Activated CD8-positive, alpha-beta T cell treated with anti-CD3 and anti-CD28 coated beads for 36 hours (primary cell): ENCODE measurements around the gene ELL2. TPM values are rescaled to one million over a fixed set of nuclear protein-coding genes. Genes with fewer than 3 reads are reported as not detected.

Experiments used
- ATAC-seq: fragments of 200-7000 bp; cut with Tn5 transposase; one replicate; pipeline ENCODE4 v1.10.0; 2021; ENCODE audit warnings: mild to moderate bottlenecking, moderate library complexity
- CTCF ChIA-PET: fragments of 350-600 bp; sonication (Branson Sonifier 250); formaldehyde crosslinking; loops from one replicate; lab custom pipeline; 2021; ENCODE audit warnings: antibody characterized with exemption; lab: Charles Lee
- POLR2A ChIA-PET: fragments of 350-600 bp; sonication (Branson Sonifier 250); formaldehyde crosslinking; loops from one replicate; lab custom pipeline; 2021; ENCODE audit warnings: antibody characterized with exemption; lab: Charles Lee
- DNase-seq: peaks from one replicate; pipeline ENCODE4 v3.0.0-alpha.2; 2020
- H3K27ac Mint-ChIP-seq: one replicate; pipeline ENCODE4 v1.8.0; 2021; ENCODE audit warnings: mild to moderate bottlenecking, mixed read lengths
- H3K27me3 Mint-ChIP-seq: one replicate; pipeline ENCODE4 v1.8.0; 2021; ENCODE audit warnings: mixed read lengths
- H3K36me3 Mint-ChIP-seq: one replicate; pipeline ENCODE4 v1.8.0; 2021; ENCODE audit warnings: low read depth, mixed read lengths
- H3K4me1 Mint-ChIP-seq: one replicate; pipeline ENCODE4 v1.8.0; 2021; ENCODE audit warnings: low read depth, mixed read lengths
- H3K4me3 Mint-ChIP-seq: one replicate; pipeline ENCODE4 v1.8.0; 2021; ENCODE audit warnings: mild to moderate bottlenecking, moderate library complexity, mixed read lengths
- H3K9me3 Mint-ChIP-seq: one replicate; pipeline ENCODE4 v1.8.0; 2021; ENCODE audit warnings: mixed read lengths
- intact Hi-C: fragments of 100-400 bp; cut with micrococcal nuclease; formaldehyde crosslinking; loops from one replicate; pipeline ENCODE4 v1.10.0; 2022
- total RNA-seq, 2 experiments: library from RNA; stranded (reverse); gene quantifications; one replicate each; pipeline ENCODE4 v1.2.3, GENCODE V29; 2021
- TF ChIP-seq, protein P1 (sequence below): fragments of 200-600 bp; IDR thresholded peaks from one replicate; pipeline ENCODE4 v1.8.0; 2022; ENCODE audit warnings: antibody characterized with exemption, mild to moderate bottlenecking

ELL2 gene
- total RNA-seq, 2 experiments from 2014 or later = 39.7 to 46.3 TPM

DNA sequence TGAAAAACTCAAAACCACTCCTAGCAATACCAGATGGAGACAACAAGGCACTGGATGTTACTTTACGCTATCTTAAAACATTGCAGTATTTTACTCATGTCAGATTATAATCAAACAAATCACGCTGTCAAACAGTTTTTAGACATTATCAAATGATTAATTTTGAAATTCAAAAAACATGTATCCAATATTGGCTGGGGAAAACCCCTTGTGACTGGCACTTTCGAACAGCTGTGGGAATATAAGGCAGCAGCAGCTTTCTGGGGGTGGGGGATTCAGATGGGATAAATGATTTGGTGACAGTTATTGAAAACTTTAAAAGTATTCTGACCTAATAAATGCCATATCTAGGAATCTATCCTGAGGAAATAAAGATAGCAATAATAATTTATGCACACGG lies 28.7 kb downstream of the ELL2 start:
- TF ChIP-seq, protein P1, sequence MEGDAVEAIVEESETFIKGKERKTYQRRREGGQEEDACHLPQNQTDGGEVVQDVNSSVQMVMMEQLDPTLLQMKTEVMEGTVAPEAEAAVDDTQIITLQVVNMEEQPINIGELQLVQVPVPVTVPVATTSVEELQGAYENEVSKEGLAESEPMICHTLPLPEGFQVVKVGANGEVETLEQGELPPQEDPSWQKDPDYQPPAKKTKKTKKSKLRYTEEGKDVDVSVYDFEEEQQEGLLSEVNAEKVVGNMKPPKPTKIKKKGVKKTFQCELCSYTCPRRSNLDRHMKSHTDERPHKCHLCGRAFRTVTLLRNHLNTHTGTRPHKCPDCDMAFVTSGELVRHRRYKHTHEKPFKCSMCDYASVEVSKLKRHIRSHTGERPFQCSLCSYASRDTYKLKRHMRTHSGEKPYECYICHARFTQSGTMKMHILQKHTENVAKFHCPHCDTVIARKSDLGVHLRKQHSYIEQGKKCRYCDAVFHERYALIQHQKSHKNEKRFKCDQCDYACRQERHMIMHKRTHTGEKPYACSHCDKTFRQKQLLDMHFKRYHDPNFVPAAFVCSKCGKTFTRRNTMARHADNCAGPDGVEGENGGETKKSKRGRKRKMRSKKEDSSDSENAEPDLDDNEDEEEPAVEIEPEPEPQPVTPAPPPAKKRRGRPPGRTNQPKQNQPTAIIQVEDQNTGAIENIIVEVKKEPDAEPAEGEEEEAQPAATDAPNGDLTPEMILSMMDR = no peak
- ATAC-seq = no peak
- peaks cover 14% of the 10 kb centered on the region for H3K36me3 Mint-ChIP-seq
- H3K27ac Mint-ChIP-seq = no peak overlapping the region
- no peak for DNase-seq
- H3K27me3 Mint-ChIP-seq = no peaks in the 10 kb centered on the region
- ChIA-PET POLR2A (no interaction called here), CTCF (interaction anchor here (0.8 kb wide), 1 partner anchor 12 kb away, joined by 3 read pairs; no protein-coding TSS in a partner anchor)
- no peak overlapping the region for H3K4me3 Mint-ChIP-seq
- H3K4me1 Mint-ChIP-seq = peaks cover 29% of the 10 kb centered on the region
- no peaks in the 10 kb centered on the region for H3K9me3 Mint-ChIP-seq
- intact Hi-C loops = no loop called here

DNA sequence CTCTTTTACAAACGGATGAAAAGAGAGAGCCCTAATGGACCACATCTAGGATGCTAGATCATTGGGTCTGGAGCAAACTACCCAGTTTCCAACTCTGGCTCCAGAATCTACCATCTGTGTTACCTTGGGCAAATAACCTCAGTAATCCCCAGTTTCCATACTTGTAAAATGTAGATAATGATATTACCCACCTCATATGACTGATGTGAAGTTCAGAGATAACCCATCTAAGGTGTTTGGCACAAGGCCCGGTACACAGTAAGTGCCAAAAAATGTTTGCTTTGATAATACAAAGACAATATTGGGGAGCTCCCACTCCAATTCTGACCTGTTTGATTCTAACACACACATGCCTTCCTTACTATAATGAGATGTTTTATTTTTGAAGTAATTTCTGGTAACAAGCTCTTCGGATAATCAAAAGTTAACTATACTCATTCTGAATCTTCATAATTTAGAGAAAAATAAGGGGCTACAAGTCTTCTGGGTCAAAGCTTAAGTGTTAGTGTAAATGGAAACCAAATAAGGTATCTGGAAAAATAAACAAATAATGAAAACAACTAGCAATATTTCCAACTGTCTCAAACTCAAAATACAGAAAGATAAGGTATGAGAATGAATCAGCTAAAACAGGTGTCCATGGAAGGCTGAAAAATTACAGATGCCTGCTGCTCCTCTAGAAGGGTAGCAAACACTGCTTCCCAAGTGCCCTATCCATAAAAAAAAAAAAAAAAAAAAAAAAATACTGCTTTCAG lies 30.4 kb downstream of the ELL2 start:
- ATAC-seq (no peak), DNase-seq (no peak)
- H3K9me3 Mint-ChIP-seq = no peaks in the 10 kb centered on the region
- CTCF ChIA-PET = no interaction called here
- H3K36me3 Mint-ChIP-seq = peaks cover 12% of the 10 kb centered on the region
- intact Hi-C loops = no loop called here
- no peak overlapping the region for H3K4me3 Mint-ChIP-seq
- peaks cover 31% of the 10 kb centered on the region for H3K4me1 Mint-ChIP-seq
- H3K27me3 Mint-ChIP-seq = no peaks in the 10 kb centered on the region
- POLR2A ChIA-PET = no interaction called here
- TF ChIP-seq, protein P1 = no peak
- H3K27ac Mint-ChIP-seq = no peak overlapping the region

DNA sequence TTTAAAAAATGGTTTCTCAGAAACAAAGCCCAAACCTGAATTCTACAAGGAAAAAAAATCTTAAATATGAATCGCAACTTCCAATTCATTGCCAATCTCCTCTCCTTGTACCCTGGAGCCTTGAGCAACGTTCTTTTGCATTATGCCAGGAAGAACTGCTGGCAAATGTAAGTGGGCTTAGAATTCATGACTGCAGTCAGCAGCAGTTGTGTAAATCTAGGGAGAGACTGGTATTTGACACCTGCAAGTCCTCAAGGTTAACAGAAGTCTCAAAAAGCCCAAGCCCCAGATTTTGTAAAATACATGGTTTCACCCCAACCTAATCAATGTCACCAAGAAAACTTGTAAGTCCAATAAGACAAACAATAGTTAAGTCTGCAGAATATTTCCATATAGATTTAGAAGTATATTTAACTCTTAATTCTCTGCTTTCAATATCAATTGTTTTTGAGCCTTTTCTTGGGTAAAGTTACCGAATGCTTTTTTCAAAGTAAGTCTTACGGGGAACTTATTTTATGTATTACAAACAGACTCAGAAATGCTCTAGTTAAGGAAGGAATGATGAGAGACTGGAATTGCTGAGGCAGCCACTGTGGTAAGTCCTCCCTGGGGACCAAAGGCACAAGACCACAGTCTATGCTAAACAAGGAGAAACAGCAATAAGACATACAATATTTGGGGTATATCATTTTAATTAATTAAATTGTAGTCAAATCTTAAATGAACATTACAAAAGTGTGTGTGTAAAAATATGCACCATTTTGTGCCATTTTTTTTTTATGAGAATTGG lies 31.3 kb downstream of the ELL2 start:
- no peaks in the 10 kb centered on the region for H3K27me3 Mint-ChIP-seq
- H3K27ac Mint-ChIP-seq = no peak overlapping the region
- POLR2A ChIA-PET = no interaction called here
- TF ChIP-seq, protein P1 = no peak
- CTCF ChIA-PET = no interaction called here
- peaks cover 5% of the 10 kb centered on the region for H3K36me3 Mint-ChIP-seq
- peaks cover 29% of the 10 kb centered on the region for H3K4me1 Mint-ChIP-seq
- H3K4me3 Mint-ChIP-seq = no peak overlapping the region
- ATAC-seq = no peak
- no peaks in the 10 kb centered on the region for H3K9me3 Mint-ChIP-seq
- intact Hi-C loops = no loop called here
- no peak for DNase-seq

DNA sequence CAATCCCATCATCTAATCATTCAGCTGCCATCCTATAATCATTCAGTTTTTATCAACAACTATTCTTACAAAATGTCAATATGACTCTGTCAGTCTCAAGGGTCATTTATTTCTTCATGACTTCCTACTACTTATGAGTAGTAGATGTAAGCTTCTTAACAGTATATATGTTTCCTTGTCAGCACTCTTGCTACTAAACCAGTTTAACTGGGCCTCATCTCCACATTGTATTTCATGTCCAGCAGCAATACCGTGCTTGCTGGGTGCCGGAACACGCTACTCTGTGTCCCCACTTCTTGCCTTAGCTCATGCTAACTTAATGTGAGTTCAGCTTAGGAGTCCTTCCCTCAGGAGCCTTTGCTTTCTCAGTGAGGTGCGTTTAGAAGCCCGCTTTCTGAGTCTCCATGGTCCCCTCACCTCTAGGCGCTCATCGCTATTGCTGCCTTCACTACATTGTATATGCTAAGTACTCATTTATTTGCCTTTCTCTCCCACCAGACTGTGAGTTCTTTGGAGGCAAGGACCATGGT lies 32.9 kb downstream of the ELL2 start:
- Mint-ChIP-seq H3K4me3 (no peak overlapping the region), H3K9me3 (no peaks in the 10 kb centered on the region), H3K27me3 (no peaks in the 10 kb centered on the region), H3K27ac (peak overlapping the region; percentile 65), H3K36me3 (peaks cover 8% of the 10 kb centered on the region), H3K4me1 (peaks cover 22% of the 10 kb centered on the region)
- ChIA-PET POLR2A (interaction anchor here (1.2 to 1.5 kb wide), 3 partner anchors 9 to 151 kb away, joined by 3 to 4 read pairs (median 3); no protein-coding TSS in a partner anchor), CTCF (no interaction called here)
- ATAC-seq (no peak), DNase-seq (no peak)
- TF ChIP-seq, protein P1 = no peak
- intact Hi-C loops = loop anchor here (5.0 kb wide), 1 partner anchor 56 kb away; no protein-coding TSS in a partner anchor
